Skeletal muscle satellite cell (primary cell): Measurements from ENCODE around the gene DAPK1.
"Not testable (repeated sequence)": the region's sequence is repeated elsewhere in the genome, so short reads cannot be mapped to it uniquely, and the experiment has no call there.

Source experiments
- H3K27me3 ChIP-seq: 2 replicates; pipeline ENCODE4 v1.7.0; 2013; ENCODE audit warnings: low read length; ENCODE audit not compliant: control insufficient read depth, insufficient read depth
- H3K36me3 ChIP-seq: 2 replicates; pipeline ENCODE4 v1.7.0; 2013; ENCODE audit warnings: mild to moderate bottlenecking, control low read depth, low read length; ENCODE audit not compliant: insufficient read depth
- H3K4me1 ChIP-seq: 2 replicates; pipeline ENCODE4 v1.7.0; 2013; ENCODE audit warnings: low read length; ENCODE audit not compliant: control insufficient read depth, insufficient read depth
- H3K4me2 ChIP-seq: 2 replicates; pipeline ENCODE4 v1.7.0; 2013; ENCODE audit warnings: mild to moderate bottlenecking, low read length
- H3K4me3 ChIP-seq: 2 replicates; pipeline ENCODE4 v1.7.0; 2013; ENCODE audit warnings: low read length
- H3K9ac ChIP-seq: 2 replicates; pipeline ENCODE4 v1.7.0; 2013; ENCODE audit warnings: mild to moderate bottlenecking, low read depth, low read length, moderate library complexity
- H3K9me3 ChIP-seq: replicated peaks from 2 replicates; pipeline ENCODE4 v1.7.0; 2013; ENCODE audit warnings: mild to moderate bottlenecking, control low read depth, low read length

Gene DAPK1

DNA sequence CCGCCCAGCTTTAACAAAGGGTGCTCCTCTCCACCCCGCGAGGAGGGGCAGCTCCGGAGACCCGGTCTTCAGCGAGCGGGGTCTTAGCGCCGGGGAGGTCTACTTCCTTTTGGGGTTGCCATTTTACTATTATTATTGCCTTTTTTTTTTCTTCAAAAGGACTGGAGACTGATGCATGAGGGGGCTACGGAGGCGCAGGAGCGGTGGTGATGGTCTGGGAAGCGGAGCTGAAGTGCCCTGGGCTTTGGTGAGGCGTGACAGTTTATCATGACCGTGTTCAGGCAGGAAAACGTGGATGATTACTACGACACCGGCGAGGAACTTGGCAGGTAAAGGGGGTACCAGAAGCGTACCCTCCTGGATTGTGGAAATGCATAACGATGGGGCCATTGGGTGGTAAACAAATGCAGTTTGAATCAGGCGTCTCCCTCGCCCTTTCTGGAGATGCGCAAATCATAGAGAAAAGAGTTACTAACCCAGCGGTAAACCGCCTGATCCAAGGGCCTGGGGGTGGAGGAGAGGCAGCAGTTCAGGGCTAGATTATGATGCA lies 1.2 kb downstream of the DAPK1 start:
- Histone ChIP-seq H3K4me2 (peak overlapping the region; percentile 93), H3K9ac (peak overlapping the region; percentile 87), H3K4me3 (peak overlapping the region; percentile 96), H3K9me3 (no peaks in the 10 kb centered on the region), H3K27me3 (no peaks in the 10 kb centered on the region), H3K4me1 (peaks cover 17% of the 10 kb centered on the region), H3K36me3 (no peaks in the 10 kb centered on the region)

DNA sequence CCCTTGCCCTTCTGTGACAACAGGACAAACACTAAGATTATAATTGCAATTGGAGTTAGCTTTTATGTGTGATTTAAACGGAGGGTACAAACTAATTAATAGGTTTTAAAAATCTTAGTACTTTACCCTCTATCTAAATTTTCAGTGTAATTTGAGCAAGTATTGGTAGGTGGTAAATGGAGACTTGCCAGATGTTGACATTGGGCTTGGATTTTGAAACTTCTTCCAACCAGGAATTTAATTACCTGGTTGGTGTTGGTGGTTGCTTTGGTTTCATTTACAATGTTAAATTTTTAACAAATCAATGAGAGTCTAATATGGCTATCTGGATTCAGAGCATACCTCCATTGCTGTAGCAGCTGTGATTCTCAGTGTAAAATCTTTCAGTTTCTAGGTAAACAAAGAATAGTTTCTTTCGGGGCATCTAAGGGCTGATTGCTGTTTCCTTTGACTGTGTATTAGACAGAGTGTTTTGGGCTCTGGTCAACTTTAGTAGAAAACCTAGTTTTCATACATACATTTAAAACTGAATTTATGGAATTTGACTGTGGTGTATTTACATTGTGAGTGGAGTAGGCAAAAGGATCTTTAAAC lies 1.9 kb downstream of the DAPK1 start:
- Histone ChIP-seq H3K36me3 (peaks cover 6% of the 10 kb centered on the region), H3K4me2 (peak overlapping the region; percentile 93), H3K27me3 (no peaks in the 10 kb centered on the region), H3K9ac (peak overlapping the region; percentile 87), H3K9me3 (no peaks in the 10 kb centered on the region), H3K4me1 (peaks cover 17% of the 10 kb centered on the region), H3K4me3 (peak overlapping the region; percentile 96)

DNA sequence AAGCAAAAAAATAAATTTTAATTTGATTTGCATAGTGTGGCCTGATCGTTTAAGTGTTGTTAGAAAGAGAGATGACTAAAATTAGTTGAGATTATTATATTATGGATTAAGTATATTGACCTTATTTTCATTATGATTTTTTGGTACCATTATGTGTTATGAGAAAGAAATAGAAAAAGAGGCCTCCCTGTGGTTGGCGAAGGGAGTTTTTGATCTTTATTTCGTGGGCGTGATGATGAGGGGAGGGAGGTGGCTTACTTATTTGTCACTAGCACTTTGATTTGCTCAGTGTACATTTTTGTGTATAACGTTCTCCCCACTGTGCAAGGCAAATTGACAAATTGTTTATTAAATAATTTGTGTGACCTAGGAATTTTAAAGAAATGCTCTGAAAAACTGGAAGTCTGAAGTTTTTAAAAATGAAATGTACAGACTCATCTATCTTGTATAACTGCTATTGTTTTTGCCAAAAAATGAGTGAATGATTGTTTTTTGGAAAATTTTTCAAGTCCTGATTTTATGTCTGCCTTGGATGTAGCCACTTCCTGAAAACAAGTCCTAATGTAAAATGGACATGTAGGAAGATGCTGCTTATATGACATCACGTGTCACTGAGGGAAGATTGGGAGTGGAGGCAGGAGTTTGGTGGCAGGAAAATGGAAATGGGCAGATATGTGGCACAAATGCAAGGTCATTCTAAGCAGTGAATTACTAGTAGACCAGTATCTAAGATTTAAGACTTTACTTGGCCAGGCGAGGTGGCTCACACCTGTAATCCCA lies 3.0 kb downstream of the DAPK1 start:
- peaks cover 20% of the 10 kb centered on the region for H3K4me1 ChIP-seq
- no peaks in the 10 kb centered on the region for H3K9me3 ChIP-seq
- H3K9ac ChIP-seq, result peak overlapping the region; percentile 87
- H3K4me3 ChIP-seq, result peak overlapping the region; percentile 96
- H3K4me2 ChIP-seq, result peak overlapping the region; percentile 93
- H3K36me3 ChIP-seq, result peaks cover 6% of the 10 kb centered on the region
- no peaks in the 10 kb centered on the region for H3K27me3 ChIP-seq

DNA sequence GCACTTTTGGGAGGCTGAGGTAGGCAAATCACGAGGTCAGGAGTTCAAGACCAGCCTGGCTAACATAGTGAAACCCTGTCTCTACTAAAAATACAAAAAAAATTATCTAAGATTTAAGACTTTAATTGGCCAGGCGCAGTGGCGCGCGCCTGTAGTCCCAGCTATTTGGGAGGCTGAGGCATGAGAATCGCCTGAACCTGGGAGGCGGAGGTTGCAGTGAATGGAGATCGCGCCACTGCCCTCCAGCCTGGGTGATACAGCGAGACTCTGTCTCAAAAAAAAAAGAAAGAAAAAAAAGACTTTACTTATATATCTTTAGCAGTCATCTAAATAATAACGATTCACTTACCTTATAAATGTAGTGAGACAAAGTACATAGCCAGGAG lies 3.6 kb downstream of the DAPK1 start:
- H3K36me3 ChIP-seq, H3K9ac ChIP-seq, H3K9me3 ChIP-seq, H3K4me2 ChIP-seq, H3K27me3 ChIP-seq, H3K4me3 ChIP-seq: not testable (repeated sequence)
- H3K4me1 ChIP-seq, result peaks cover 21% of the 10 kb centered on the region

DNA sequence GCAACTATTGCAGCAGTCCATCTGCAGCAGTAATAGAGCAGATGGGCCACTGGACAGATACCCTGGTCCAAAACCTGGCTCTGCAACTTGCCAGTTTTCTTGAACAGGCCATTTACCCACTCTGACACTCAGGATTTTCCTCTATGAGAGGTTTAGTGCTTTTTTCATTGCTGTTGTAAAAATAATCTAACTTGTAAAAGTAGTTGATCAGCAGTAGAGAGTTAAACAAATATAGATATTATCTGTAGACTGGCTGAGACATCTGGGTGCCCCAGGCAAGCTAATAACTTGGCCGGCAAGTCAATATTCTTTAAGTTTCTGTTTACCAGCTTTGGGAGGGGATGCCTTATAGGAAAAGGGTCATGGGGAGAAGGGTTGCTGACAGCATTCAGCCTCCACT lies 4.1 kb downstream of the DAPK1 start:
- Histone ChIP-seq H3K27me3 (no peaks in the 10 kb centered on the region), H3K9ac (no peak overlapping the region), H3K4me3 (no peak overlapping the region), H3K36me3 (peaks cover 11% of the 10 kb centered on the region), H3K4me1 (peaks cover 21% of the 10 kb centered on the region), H3K4me2 (no peak overlapping the region), H3K9me3 (no peaks in the 10 kb centered on the region)

DNA sequence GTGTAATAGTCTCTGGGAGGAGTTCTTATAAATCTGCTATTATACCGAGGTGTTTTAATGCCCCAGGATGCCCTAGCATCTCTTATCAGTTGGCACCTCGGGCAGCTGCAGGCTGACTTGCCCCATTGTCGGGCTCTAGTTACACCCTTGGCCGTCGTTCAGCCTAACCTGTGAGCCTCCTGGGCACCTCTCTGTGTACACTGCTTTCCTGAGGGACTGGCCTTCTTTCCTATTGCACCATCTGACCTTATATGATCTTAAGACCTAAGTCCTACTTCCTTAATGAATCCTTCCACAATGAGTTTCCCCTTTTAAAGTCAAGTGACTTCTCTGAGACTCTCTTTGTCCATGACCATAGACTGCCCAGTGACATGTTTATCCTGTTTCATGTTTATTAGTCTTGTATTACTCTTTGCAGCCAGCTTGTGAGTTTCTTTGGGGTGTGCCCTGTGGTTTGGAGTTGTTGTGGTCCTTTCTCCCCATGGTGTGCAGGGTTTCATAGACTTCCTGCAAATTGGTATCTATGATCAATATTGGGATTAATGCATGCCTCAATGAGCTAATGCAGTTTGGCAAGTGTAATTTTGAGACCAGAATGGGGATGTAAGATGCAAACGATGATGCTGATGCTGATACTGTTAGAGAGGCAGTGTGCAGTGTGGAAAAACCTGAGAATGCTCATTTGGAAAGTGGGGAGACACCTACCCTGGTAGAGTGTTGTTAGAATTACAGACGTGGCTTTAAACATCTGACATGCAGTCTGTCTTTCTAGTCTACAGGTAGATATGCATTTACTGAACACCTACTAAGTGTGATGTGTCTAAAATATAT lies 4.9 kb downstream of the DAPK1 start:
- no peak overlapping the region for H3K4me3 ChIP-seq
- H3K36me3 ChIP-seq, result peaks cover 13% of the 10 kb centered on the region
- no peaks in the 10 kb centered on the region for H3K9me3 ChIP-seq
- H3K4me2 ChIP-seq, result no peak overlapping the region
- no peak overlapping the region for H3K9ac ChIP-seq
- H3K27me3 ChIP-seq, result no peaks in the 10 kb centered on the region
- peaks cover 21% of the 10 kb centered on the region for H3K4me1 ChIP-seq

DNA sequence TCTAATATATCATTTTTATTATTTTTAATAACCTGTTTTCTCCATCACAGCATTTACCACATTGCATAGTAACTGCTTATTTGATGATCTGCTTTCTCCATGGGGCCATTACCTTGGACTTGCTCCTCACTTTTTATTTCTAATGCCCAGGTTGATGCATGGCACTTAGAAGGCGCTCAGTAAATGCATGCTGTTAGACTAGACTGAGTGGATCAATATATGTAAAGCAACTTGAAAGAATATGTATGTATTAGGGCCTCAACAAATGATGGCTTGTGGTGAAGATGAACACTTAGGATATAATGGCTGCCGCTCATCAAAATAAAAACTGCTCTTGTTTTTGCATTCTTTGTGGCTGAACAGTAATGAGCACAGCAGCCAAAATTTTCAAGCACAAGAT lies 5.8 kb downstream of the DAPK1 start:
- Histone ChIP-seq H3K9me3 (no peaks in the 10 kb centered on the region), H3K4me2 (no peak overlapping the region), H3K36me3 (peaks cover 13% of the 10 kb centered on the region), H3K4me1 (peaks cover 21% of the 10 kb centered on the region), H3K9ac (no peak overlapping the region), H3K27me3 (no peaks in the 10 kb centered on the region), H3K4me3 (no peak overlapping the region)

DNA sequence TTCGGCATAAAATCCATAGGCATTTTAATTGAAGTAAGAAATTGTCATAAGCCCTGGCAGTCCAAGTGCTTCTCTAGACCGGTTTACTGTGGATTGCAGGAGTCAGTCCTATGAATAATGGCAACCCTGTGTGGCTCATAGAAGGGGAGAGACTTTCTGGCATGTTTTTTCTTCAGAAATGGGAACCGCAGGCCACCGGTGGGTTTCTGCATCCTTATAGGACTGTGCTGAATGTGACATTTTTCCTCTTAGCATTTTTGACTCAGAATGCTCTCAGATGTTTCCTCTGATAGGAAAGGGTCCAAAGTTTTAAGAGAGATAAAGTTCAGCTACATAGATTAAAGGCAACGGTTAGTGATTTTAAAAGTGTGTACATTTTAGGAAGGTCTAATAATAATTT lies 6.3 kb downstream of the DAPK1 start:
- H3K4me3 ChIP-seq, result no peak overlapping the region
- H3K9ac ChIP-seq, result no peak overlapping the region
- H3K9me3 ChIP-seq, result no peaks in the 10 kb centered on the region
- no peaks in the 10 kb centered on the region for H3K27me3 ChIP-seq
- no peak overlapping the region for H3K4me2 ChIP-seq
- peaks cover 19% of the 10 kb centered on the region for H3K4me1 ChIP-seq
- peaks cover 15% of the 10 kb centered on the region for H3K36me3 ChIP-seq

DNA sequence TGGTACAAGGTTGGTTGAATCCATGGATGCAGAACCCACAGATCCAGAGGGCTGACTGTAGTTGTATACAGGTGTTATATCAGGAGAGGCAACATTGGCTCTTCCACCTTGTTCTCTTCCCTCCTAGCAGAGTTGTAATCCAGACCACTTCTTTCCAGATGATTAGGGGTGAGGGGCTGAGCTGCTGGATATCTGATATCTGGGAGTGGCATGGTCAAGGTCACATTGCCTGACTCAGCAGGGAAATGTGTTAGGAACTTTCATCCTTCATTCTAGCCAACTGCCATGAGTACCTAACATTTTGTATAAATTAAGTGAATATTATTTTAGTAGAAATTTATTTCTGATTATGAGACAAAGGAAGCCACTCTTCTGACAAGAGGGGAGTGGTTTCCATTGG lies 7.3 kb downstream of the DAPK1 start:
- H3K9me3 ChIP-seq, result no peaks in the 10 kb centered on the region
- H3K4me1 ChIP-seq, result peaks cover 11% of the 10 kb centered on the region
- H3K9ac ChIP-seq, result no peak overlapping the region
- no peaks in the 10 kb centered on the region for H3K27me3 ChIP-seq
- peaks cover 18% of the 10 kb centered on the region for H3K36me3 ChIP-seq
- H3K4me2 ChIP-seq, result no peak overlapping the region
- H3K4me3 ChIP-seq, result no peak overlapping the region

DNA sequence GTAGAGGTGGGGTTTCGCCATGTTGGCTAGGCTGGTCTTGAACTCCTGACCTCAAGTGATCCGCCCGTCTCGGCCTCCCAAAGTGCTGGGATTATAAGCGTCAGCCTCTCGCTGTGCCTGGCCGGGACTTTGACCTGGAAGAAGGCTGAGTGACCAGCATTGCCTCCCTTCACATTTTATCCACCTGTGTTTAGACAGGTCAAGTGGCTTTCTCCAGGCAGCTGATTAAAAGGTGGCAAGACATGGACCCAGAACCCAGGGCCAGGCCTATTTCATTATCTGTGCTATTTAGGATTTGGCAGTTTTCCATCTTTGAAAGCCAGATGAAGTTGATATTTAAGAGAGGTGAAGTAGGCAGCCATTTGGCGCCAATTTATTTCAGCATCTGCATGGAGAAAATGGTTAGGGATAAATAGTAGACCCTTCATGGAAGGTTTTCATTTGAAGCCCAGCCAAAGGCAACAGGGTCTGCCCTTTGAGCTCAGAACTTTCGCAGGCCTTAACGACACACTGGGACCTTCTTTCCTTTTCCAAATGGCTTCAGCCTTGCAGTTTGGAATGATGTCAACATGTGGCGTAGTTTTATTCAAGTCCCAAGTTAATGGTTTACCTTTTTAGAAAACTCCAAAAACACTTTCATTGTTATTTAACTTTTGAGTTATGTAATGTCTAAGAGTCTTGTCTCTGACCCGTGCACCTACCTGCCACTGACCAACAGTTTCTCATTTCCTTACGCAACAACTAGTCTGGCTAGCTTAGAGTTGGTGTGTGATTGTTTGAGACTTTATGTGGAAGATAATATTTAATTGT lies 8.4 kb downstream of the DAPK1 start:
- Histone ChIP-seq H3K9ac (no peak overlapping the region), H3K27me3 (no peaks in the 10 kb centered on the region), H3K4me1 (peaks cover 11% of the 10 kb centered on the region), H3K9me3 (no peaks in the 10 kb centered on the region), H3K4me2 (no peak overlapping the region), H3K4me3 (no peak overlapping the region), H3K36me3 (peaks cover 27% of the 10 kb centered on the region)

DNA sequence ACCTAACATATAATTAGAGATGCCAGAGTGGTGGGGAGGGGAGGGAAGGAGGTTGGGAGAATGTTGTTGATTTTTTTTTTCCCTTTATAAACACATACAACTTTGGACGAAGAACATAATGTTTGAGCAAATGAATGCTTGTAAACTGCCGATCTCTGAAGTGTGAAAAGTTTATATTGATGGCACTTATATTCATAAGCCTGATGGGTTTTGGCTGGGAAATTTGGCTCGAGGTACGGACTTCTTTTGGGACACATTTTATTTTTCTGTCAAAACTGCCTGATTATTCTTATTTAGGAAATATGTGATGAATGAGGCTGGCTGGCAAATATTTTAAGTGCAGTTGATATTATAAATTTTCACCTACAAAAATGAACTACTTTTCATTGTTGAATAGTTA lies 9.9 kb downstream of the DAPK1 start:
- Histone ChIP-seq H3K36me3 (peaks cover 32% of the 10 kb centered on the region), H3K9me3 (no peaks in the 10 kb centered on the region), H3K4me2 (no peak overlapping the region), H3K9ac (no peak overlapping the region), H3K27me3 (no peaks in the 10 kb centered on the region), H3K4me1 (peaks cover 11% of the 10 kb centered on the region), H3K4me3 (no peak overlapping the region)
